ENCODE measurements around the gene FADS3. TPM values are rescaled to one million over a fixed set of nuclear protein-coding genes. Genes with fewer than 3 reads are reported as not detected.

Gene FADS3
- total RNA-seq, 1 donor from 2014 or later: 76.0 TPM

- intact Hi-C loops (cut with DNase I): no loop called here
- ATAC-seq (ENCODE audit: poor library complexity): no peak
- no peak for DNase-seq
Measured at GRCh38 chr11:61903845-61904244, 12.5 kb upstream of the FADS3 start.

- intact Hi-C loops (cut with DNase I): no loop called here
Measured at GRCh38 chr11:61902313-61902712, 11.0 kb upstream of the FADS3 start.

GRCh38 chr11:61901397-61901796, 10.1 kb upstream of the FADS3 start:
- intact Hi-C loops (cut with DNase I): no loop called here
- ATAC-seq (ENCODE audit: poor library complexity): no peak
- DNase-seq: no peak

More at GRCh38 chr11:61902313-61902712, 11.0 kb upstream of the FADS3 start:
- ATAC-seq (ENCODE audit: poor library complexity) (no peak), DNase-seq (no peak)

DNA sequence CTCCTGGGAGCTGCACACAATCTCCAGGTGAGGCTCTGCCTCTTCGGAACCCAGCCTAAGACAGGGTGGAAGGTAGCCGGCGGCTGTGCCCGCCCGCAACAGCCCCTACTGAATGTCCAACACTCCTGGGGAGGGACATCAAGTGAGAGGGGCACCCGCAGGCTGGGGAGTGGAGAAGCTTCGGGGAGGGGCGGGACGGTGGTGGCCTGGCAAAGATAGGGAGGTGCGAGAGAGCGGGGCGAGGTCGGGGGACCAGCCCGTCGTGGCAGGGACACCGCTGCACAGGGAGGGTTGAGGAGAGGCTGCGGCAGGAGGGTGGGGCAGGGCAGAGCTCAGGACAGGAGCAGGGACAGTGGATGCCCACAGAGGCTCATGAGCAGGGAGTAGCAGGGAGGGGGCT, 8.9 kb upstream of the FADS3 start:
- ATAC-seq (ENCODE audit: poor library complexity): no peak
- DNase-seq: no peak
- intact Hi-C loops (cut with DNase I): no loop called here

- DNase-seq (peak; percentile 91), ATAC-seq (ENCODE audit: poor library complexity) (peak; percentile 84)
- intact Hi-C loops (cut with DNase I): loop anchor here (2.0 kb wide), 2 partner anchors 48 to 184 kb away; no protein-coding TSS in a partner anchor
Measured at GRCh38 chr11:61899146-61899841, 7.9 kb upstream of the FADS3 start.

DNA sequence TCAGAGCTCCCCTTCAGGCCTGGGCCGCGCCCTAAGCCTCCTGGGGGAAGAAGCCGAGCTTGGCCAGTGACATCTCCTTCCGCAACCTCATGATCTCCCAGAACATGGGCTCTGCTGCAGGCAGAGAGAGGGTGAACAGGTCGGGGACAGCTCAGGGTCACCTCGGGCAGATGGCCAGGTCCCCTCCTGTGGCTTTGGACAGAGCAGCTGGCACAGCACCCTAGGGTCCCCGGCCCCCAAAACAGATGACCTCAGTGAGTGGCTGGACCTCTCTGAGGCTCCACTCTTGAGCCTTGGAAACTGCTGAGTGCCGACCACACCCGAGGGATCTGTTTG, 6.9 kb upstream of the FADS3 start:
- no peak for DNase-seq
- no peak for ATAC-seq (ENCODE audit: poor library complexity)
- intact Hi-C loops (cut with DNase I): loop anchor here (2.0 kb wide), 2 partner anchors 49 to 185 kb away; no protein-coding TSS in a partner anchor

- intact Hi-C loops (cut with DNase I): loop anchor here (2.0 kb wide), 2 partner anchors 49 to 185 kb away; no protein-coding TSS in a partner anchor
- DNase-seq: peak; percentile 84
- ATAC-seq (ENCODE audit: poor library complexity): peak; percentile 72
Measured at GRCh38 chr11:61897387-61898246, 6.3 kb upstream of the FADS3 start.

DNA sequence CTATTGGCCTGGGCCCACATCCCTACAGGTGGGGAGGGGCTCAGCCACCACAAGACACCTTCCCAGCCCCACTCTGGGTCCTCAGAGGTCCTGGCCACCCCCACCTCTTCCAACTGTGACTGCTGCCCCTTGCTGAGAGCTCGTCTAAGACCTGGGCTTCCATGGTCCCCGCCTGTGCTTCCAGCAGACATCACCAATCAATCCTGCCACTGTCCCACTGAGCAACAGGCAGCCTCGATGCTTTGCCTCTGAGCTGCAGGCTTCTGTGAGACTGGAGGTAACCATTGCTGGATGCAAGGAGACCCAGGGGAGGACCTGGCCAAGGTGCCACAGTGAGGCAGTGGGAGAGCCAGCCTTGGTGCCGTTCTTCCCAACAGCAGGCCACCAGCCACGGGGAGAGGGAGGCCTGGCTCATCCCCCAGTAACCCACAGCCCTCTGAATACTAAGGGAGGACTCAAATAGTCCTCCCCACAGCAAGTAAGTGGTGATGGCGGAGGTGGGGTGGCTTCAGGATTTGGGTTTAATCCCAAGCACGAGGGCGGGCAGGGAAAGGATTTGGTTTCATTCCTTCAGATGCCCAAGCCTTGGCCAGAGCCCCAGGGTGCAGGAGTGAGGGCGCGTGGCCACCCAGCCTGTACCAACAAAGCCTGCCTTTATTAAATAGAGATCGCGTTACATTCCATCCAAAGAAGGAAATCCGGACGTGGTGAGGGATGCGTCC, 5.5 kb upstream of the FADS3 start:
- ATAC-seq (ENCODE audit: poor library complexity) (no peak), DNase-seq (no peak)
- intact Hi-C loops (cut with DNase I): no loop called here

GRCh38 chr11:61895718-61896059, 4.3 kb upstream of the FADS3 start:
- ATAC-seq (ENCODE audit: poor library complexity) (no peak), DNase-seq (no peak)
- intact Hi-C loops (cut with DNase I): no loop called here

DNA sequence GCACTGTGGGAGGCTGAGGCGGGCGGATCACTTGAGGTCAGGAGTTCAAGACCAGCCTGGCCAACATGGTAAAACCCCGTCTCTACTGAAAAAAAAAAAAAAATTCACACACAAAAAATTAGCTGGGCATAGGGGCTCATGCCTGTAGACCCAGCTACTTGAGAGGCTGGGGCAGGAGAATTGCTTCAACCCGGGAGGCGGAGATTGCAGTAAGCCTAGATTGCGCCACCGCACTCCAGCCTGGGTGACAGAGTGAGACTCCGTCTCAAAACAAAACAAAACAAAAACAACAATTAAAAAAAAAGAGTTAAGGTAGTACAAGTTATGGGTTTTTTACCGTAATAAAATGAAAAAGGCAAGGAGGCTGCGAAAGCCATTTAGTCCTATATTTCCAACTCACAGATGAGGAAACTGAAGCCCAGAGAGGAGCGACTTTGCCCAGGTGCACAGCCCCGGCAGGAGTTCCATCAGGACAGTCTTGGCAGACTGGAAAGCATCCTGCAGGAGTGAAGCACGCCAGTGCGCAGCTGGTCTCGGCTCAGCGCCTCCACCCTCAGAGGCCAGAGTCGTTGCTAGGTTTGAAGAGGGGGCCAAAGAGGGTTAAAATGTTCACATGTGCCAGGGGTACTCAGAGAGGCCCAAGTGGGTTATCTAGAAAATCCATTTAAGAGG, 3.8 kb upstream of the FADS3 start:
- intact Hi-C loops (cut with DNase I): no loop called here
- DNase-seq: no peak

GRCh38 chr11:61893981-61894380, 2.6 kb upstream of the FADS3 start:
- DNase-seq (no peak), ATAC-seq (ENCODE audit: poor library complexity) (no peak)
- intact Hi-C loops (cut with DNase I): loop anchor here (5.0 kb wide), 1 partner anchor 97 kb away; no protein-coding TSS in a partner anchor

More for the DNA sequence above, 3.8 kb upstream of the FADS3 start:
- ATAC-seq (ENCODE audit: poor library complexity): no peak

DNA sequence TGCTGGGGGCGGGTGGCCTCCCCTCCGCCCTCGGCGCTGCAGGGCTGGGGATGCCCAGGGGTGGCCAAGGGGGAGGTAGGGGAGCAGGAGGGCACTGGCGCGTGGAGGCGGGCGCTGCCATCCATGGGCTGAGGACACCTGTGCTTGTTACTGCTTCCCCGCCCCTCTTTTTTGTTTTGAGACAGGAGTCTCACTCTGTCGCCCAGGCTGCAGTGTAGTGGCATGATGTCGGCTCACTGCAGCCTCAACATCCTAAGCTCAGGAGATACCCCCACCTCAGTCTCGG, 683 bp upstream of the FADS3 start:
- ATAC-seq (ENCODE audit: poor library complexity): peak; percentile 1
- intact Hi-C loops (cut with DNase I): loop anchor here (5.0 kb wide), 1 partner anchor 95 kb away; no protein-coding TSS in a partner anchor
- DNase-seq: no peak

- ATAC-seq (ENCODE audit: poor library complexity): peak; percentile 5
- peak; percentile 70 for DNase-seq
- intact Hi-C loops (cut with DNase I): loop anchor here (5.0 kb wide), 1 partner anchor 93 kb away; no protein-coding TSS in a partner anchor
Measured at GRCh38 chr11:61890529-61891330, 615 bp downstream of the FADS3 start.

DNA sequence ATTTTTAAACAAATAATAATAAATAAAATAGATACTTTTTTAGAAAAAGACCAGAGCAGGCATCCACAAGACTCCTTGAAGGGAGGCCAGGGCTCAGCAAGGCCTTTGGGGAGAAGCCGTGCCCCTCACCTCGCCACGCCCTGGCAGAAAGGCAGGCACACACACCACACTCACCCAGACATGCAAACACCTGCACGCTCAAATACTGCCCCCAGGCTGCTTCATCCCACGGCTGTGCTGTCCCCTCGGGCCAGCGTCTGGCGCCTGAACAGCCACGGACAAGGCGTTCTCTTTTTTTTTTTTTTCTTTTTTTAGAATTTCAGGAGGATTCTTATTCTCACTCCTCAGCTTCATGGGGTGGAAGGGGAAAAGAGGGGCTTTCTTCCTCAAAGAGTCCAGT, 1.5 kb downstream of the FADS3 start:
- ATAC-seq (ENCODE audit: poor library complexity) (no peak), DNase-seq (no peak)
- intact Hi-C loops (cut with DNase I): loop anchor here (5.0 kb wide), 2 partner anchors 73 to 93 kb away; partner anchors contain the start of gene FADS1

GRCh38 chr11:61888590-61888989, 2.8 kb downstream of the FADS3 start:
- intact Hi-C loops (cut with DNase I): loop anchor here (5.0 kb wide), 1 partner anchor 71 kb away; the partner anchor contains the start of gene FADS1
- ATAC-seq (ENCODE audit: poor library complexity) (no peak), DNase-seq (no peak)

DNA sequence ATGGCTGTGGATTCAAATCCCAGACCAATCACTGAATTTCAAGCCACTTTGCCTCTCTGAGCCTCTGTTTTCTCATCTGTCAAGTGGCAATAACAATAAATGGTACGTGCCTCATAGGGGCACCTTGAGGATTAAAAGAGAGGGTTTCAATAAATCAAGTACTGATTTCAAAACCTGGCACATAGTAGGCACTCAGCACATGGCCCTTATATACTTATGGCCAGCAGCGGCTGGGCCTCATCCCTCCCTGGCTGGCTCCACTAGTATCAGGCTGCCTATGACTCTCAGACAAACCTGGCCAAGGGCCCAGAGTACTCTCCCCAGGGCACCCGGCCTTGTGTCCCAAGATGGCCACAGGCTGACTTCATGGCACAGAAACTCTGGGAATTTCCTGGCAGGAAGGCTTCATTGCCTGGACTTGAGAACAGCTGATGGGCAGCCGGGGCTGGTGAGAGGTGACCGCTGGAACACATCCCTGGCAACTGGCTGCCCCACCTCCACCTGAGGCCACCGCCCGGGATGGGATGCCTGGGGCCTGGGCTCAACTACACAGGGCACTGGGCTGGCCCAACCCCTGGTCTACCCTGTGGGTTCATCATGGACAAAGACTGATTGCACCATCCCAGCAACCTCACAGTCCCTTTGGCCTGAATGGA, 3.4 kb downstream of the FADS3 start:
- DNase-seq: peak; percentile 93
- peak; percentile 74 for ATAC-seq (ENCODE audit: poor library complexity)
- intact Hi-C loops (cut with DNase I): loop anchor here (5.0 kb wide), 1 partner anchor 71 kb away; the partner anchor contains the start of gene FADS1

GRCh38 chr11:61886643-61887042, 4.7 kb downstream of the FADS3 start:
- intact Hi-C loops (cut with DNase I): loop anchor here (5.0 kb wide), 1 partner anchor 69 kb away; the partner anchor contains the start of gene FADS1
- DNase-seq (no peak), ATAC-seq (ENCODE audit: poor library complexity) (no peak)
